Measurements from ENCODE around the gene ID2. TPM values are rescaled to one million over a fixed set of nuclear protein-coding genes. Genes with fewer than 3 reads are reported as not detected.

The ID2 gene
- total RNA-seq, 1 experiment from 2014 or later: 112 TPM

GRCh38 chr2:8719528-8719927 lies 37.7 kb downstream of the ID2 start:
- Histone ChIP-seq H3K4me1 (ENCODE audit: control insufficient read depth in 1 of 2, insufficient read depth in 2 of 2, low read length in 2 of 2) (no peaks in the 10 kb centered on the region), H3K9me2 (ENCODE audit: insufficient read depth) (no peaks in the 10 kb centered on the region), H3K79me2 (ENCODE audit: insufficient read depth, low read length) (no peaks in the 10 kb centered on the region), H3K4me2 (ENCODE audit: low read length) (no peak overlapping the region), H3K9me3 (ENCODE audit: control insufficient read depth in 1 of 2, insufficient read depth in 1 of 2, low read depth in 1 of 2, low read length in 2 of 2) (no peaks in the 10 kb centered on the region), H3K9ac (ENCODE audit: low read length) (no peak overlapping the region), H3K27ac (ENCODE audit: low read depth, low read length) (no peak overlapping the region), H3K36me3 (ENCODE audit: control insufficient read depth in 1 of 2, insufficient read depth in 2 of 2, low read length in 2 of 2) (no peaks in the 10 kb centered on the region), H4K20me1 (ENCODE audit: insufficient read depth) (no peaks in the 10 kb centered on the region), H3K27me3 (ENCODE audit: insufficient read depth, low read length) (no peaks in the 10 kb centered on the region), H3K4me3 (replicated peaks in 1 of 2; ENCODE audit: low read depth in 1 of 2, low read length in 2 of 2) (no peak overlapping the region), H2AFZ (ENCODE audit: low read depth, low read length, poor library complexity, severe bottlenecking) (no peak overlapping the region)
- no peak for ATAC-seq
- ChIA-PET CTCF (interaction anchor here (0.9 kb wide), 1 partner anchor 26 kb away, joined by 3 read pairs; no protein-coding TSS in a partner anchor), RAD21 (ENCODE audit: low non-redundant PET in 1 of 2, low total read pairs in 2 of 2, uncharacterized antibody in 2 of 2, unreplicated experiment in 2 of 2) (no interaction called here), POLR2A (no interaction called here)
- DNase-seq (ENCODE audit: low read depth, low spot score): no peak
- BruUV-seq (replicated peaks): no TSS peak
- no peak for TF ChIP-seq JUND (IDR thresholded peaks at IDR 0.05)
- TF ChIP-seq ZNF274 (IDR thresholded peaks at IDR 0.05; ENCODE audit: low read depth, low read length): no peak
- TF ChIP-seq CBX3 (IDR thresholded peaks at IDR 0.05; ENCODE audit: low read depth): no peak
- no peak for TF ChIP-seq RAD21 (IDR thresholded peaks at IDR 0.05; ENCODE audit: low read depth)
- no peak for TF ChIP-seq FOSL1 (IDR thresholded peaks at IDR 0.05; ENCODE audit: low read depth)
- TF ChIP-seq TCF7L2 (IDR thresholded peaks at IDR 0.05; ENCODE audit: borderline replicate concordance, extremely low read depth, insufficient read depth, insufficient read length): no peak
- no peak for TF ChIP-seq ZFX (IDR thresholded peaks at IDR 0.05)
- TF ChIP-seq ATF3 (IDR thresholded peaks at IDR 0.05): no peak
- no peak for TF ChIP-seq ZBTB33 (IDR thresholded peaks at IDR 0.05; ENCODE audit: extremely low read depth, insufficient replicate concordance, low read length)
- TF ChIP-seq MAX (IDR thresholded peaks at IDR 0.05): no peak
- TF ChIP-seq EZH2phosphoT487 (IDR thresholded peaks at IDR 0.05; ENCODE audit: borderline replicate concordance): no peak
- TF ChIP-seq POLR2AphosphoS5 (IDR thresholded peaks at IDR 0.05; ENCODE audit: low read depth, low read length): no peak
- TF ChIP-seq YY1 (IDR thresholded peaks at IDR 0.05; ENCODE audit: extremely low read depth, insufficient replicate concordance, low read depth, low read length): no peak
- no peak for TF ChIP-seq SIN3A (IDR thresholded peaks at IDR 0.05; ENCODE audit: low read depth)
- TF ChIP-seq CEBPB (IDR thresholded peaks at IDR 0.05; ENCODE audit: low read depth): no peak
- TF ChIP-seq REST (IDR thresholded peaks at IDR 0.05; ENCODE audit: low read depth): no peak
- no peak for TF ChIP-seq CTCF (IDR thresholded peaks at IDR 0.05 in 2 of 3, conservative IDR thresholded peaks at IDR 0.05 in 1 of 3; ENCODE audit: borderline replicate concordance in 1 of 3, insufficient read depth in 1 of 3, low read depth in 2 of 3, low read length in 2 of 3)
- TF ChIP-seq SRF (IDR thresholded peaks at IDR 0.05; ENCODE audit: low read depth): no peak
- no peak for TF ChIP-seq EZH2 (IDR thresholded peaks at IDR 0.05)
- TF ChIP-seq ELF1 (IDR thresholded peaks at IDR 0.05; ENCODE audit: borderline replicate concordance, low read depth): no peak
- intact Hi-C loops (cut with micrococcal nuclease): no loop called here
